Right lobe of liver (tissue), 4 donors: ENCODE measurements around the gene SLC7A1.

Experiments used
- POLR2A ChIP-seq: fragments of 450-650 bp; IDR thresholded peaks from one replicate; pipeline ENCODE4 v1.6.1; 2017; ENCODE audit warnings: antibody characterized with exemption, mild to moderate bottlenecking
- TF ChIP-seq, protein P1 (sequence below), 4 donors: fragments of 200-600 bp in 3 of 4; fragments of 450-650 bp in 1 of 4; IDR thresholded peaks; one replicate each; pipeline versions ENCODE4 v1.5.1 to v1.8.0; 2016 to 2022; ENCODE audit warnings: antibody characterized with exemption in 4 of 4, mild to moderate bottlenecking in 2 of 4
- donor health status: DM: no; HTN: no; CAD: no.
- donor health status: DM: no; HTN: no; CAD: no.
- donor health status: DM: no; HTN: yes; CAD: no.

GRCh38 chr13:29577136-29578051 lies 18.1 kb downstream of the SLC7A1 start:
- no peak for TF ChIP-seq POLR2A
- TF ChIP-seq, protein P1, sequence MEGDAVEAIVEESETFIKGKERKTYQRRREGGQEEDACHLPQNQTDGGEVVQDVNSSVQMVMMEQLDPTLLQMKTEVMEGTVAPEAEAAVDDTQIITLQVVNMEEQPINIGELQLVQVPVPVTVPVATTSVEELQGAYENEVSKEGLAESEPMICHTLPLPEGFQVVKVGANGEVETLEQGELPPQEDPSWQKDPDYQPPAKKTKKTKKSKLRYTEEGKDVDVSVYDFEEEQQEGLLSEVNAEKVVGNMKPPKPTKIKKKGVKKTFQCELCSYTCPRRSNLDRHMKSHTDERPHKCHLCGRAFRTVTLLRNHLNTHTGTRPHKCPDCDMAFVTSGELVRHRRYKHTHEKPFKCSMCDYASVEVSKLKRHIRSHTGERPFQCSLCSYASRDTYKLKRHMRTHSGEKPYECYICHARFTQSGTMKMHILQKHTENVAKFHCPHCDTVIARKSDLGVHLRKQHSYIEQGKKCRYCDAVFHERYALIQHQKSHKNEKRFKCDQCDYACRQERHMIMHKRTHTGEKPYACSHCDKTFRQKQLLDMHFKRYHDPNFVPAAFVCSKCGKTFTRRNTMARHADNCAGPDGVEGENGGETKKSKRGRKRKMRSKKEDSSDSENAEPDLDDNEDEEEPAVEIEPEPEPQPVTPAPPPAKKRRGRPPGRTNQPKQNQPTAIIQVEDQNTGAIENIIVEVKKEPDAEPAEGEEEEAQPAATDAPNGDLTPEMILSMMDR (IDR thresholded peaks at IDR 0.05) = no peak
